GM20431 (cell line): ENCODE measurements around the gene OR1E1.
"Not testable (repeated sequence)": the region's sequence is repeated elsewhere in the genome, so short reads cannot be mapped to it uniquely, and the experiment has no call there.

Experiments used
- in situ Hi-C: fragments of 300-500 bp; cut with MseI, MboI; formaldehyde crosslinking; loops from one replicate; pipeline ENCODE4 v1.15.0; 2020; ENCODE audit warnings: low sequenced_read_pairs; ENCODE audit not compliant: unreplicated experiment

OR1E1 gene, protein sequence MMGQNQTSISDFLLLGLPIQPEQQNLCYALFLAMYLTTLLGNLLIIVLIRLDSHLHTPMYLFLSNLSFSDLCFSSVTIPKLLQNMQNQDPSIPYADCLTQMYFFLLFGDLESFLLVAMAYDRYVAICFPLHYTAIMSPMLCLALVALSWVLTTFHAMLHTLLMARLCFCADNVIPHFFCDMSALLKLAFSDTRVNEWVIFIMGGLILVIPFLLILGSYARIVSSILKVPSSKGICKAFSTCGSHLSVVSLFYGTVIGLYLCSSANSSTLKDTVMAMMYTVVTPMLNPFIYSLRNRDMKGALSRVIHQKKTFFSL

GRCh38 chr17:3398310-3398709 is at the start of gene OR1E1:
OR1E1 (minus strand) TSS chr17:3398410; CDS start chr17:3398410, 0 bp downstream.
- in situ Hi-C loops, result no loop called here

- in situ Hi-C loops, result no loop called here
Observed at GRCh38 chr17:3447625-3448024, 49.4 kb upstream of the OR1E1 start.

- in situ Hi-C loops, result no loop called here
Observed at GRCh38 chr17:3440451-3440850, 42.2 kb upstream of the OR1E1 start.

GRCh38 chr17:3438368-3438767 is 40.2 kb upstream of the OR1E1 start:
- in situ Hi-C loops, result no loop called here

- in situ Hi-C loops, result no loop called here
Observed at GRCh38 chr17:3433741-3434140, 35.5 kb upstream of the OR1E1 start, which contains the start of gene OR1E2. OR1E2 (minus strand) TSS chr17:3433841; CDS start chr17:3433841, 0 bp downstream.

GRCh38 chr17:3433215-3433614 is 35.0 kb upstream of the OR1E1 start:
- in situ Hi-C loops, result not testable (repeated sequence)

- in situ Hi-C loops, result no loop called here
Observed at GRCh38 chr17:3418222-3418621, 20.0 kb upstream of the OR1E1 start.

- in situ Hi-C loops, result no loop called here
Observed at GRCh38 chr17:3415610-3416009, 17.4 kb upstream of the OR1E1 start.

- in situ Hi-C loops, result not testable (repeated sequence)
Observed at GRCh38 chr17:3412216-3412615, 14.0 kb upstream of the OR1E1 start.

DNA sequence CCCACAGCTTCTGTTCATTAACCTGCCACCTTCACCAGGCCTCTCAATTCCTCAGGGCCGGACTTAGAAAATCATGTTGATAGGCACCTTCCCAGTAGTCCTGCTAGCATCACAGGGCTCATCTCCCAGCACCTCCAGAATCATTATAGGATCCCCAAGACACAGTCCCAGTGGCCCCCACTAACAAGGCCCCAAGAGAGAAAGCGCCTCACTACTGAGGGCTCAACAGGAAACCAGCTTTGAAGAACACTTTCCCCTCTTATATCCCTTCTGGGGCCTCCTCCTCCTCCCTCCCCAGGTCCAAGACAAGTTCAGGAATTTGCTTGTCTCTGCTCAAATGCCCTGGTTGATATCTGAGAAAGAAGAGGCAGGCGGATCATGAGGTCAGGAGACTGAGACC is 12.9 kb upstream of the OR1E1 start, which contains the start of gene OR3A3:
Gene OR3A3, plus strand, starts transcription at position 301 of the 400 bp plus-strand sequence.
- in situ Hi-C loops, result no loop called here

GRCh38 chr17:3403856-3404255 is 5.6 kb upstream of the OR1E1 start:
- in situ Hi-C loops, result not testable (repeated sequence)

DNA sequence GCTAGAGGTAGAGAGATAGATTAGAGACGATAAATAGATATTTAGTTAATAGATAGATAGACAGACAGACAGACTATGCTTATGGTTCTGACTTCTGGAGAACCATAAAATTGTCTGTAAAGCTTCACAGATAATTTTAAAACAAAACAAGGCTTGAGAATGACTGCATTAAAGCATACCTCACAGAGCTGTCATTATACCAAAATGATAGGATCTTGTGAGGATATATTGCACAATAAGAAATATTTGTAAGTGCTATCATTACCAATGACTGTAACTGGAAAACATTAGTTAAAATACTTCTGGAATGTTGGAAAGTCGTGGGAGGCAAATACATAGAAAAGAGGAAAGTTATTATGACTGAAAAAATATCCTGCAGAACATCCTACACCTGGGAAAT is 3.6 kb upstream of the OR1E1 start:
- in situ Hi-C loops, result no loop called here

DNA sequence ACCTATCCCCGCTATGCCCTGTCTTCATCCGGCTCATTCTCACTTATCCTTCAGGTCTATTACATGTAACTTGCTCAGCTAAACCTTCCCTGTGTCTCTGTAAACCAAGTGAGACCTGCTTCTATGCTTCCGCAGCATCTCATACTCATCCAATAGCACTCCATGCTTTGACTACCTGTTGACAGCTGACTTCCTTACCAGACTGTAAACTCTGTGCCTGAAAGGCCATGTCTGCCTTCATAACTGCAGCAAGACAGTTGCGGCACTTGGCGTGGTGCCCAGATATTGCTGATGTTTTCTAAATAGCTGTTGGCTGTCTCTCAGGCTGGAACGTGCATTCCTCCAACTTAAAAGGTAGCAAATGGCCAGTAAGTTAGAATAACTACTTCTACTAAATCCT is 1.8 kb upstream of the OR1E1 start:
- in situ Hi-C loops, result no loop called here

- in situ Hi-C loops, result not testable (repeated sequence)
Observed at GRCh38 chr17:3397801-3398200, 409 bp downstream of the OR1E1 start.

GRCh38 chr17:3389791-3390190 is 8.4 kb downstream of the OR1E1 start:
- in situ Hi-C loops, result no loop called here

DNA sequence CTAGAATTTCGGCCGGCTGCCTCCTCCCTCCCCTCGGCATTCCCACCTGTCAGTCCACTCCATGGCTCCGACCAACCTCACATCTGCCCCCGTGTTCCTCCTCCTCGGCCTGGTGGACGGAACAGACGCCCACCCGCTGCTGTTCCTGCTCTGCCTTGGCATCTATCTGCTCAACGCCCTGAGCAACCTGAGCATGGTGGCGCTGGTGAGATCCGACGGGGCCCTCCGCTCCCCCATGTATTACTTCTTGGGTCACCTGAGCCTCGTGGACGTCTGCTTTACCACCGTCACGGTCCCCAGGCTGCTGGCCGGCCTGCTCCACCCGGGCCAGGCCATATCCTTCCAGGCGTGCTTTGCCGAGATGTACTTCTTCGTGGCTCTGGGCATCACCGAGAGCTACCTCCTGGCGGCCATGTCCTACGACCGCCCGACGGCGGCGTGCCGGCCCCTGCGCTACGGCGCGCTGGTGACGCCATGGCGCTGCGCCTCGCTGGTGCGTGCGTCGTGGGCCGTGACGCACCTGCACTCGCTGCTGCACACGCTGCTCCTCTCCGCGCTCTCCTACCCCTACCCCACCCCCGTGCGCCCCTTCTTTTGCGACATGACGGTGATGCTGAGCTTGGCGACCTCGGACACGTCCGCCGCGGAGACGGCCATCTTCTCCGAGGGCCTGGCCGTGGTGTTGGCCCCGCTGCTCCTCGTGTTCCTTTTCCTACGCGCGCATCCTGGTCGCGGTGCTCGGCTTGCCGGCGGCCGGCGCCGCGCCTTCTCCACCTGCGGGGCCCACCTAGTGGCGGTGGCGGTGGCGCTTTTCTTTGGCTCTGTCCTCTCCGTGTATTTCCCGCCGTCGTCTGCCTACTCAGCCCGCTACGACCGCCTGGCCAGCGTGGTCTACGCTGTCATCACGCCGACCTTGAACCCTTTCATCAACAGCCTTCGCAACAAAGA is 12.1 kb downstream of the OR1E1 start, which contains the start of gene OR3A2:
Gene OR3A2, minus strand, starts transcription at position 440 of the 948 bp plus-strand sequence.
- in situ Hi-C loops, result no loop called here

DNA sequence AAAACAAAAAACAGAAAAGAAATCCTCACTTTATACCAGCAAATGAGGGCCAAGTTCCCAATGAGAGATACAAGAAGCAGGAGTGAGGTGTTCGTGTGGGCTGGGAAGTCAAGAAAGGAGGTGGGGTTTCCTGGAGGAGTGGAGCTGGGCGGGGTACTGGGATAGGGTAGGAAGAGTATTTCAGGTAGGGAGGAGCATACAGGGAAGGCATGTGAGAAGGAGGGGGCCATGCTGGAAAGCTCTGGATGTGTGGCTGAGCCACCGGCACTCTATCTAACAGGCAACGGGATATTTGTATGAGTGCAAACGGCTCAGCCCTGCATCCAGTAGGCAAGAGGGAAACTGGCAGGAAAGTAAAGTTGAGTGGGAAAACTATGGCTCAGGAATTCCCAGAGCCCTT is 16.3 kb downstream of the OR1E1 start:
- in situ Hi-C loops, result no loop called here

DNA sequence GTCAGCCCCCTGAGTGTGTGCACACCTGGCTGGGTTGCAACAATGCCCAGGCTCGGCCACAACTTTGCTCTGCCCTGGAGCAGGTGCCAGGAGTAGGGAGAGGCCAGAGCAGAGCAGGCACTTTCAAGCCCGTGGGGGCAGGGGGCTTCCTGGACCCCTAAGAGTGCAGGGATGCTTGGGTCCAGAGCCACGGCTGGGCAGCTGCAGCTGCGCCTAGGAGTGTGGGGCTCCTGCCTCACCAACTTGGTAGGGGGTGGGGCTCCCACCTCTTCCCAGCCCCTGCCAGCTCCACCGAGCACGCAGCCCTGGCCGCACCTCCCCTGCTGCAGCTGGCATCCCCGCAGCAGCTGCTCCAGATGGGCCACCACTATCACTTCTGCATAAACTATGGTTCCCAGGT is 19.9 kb downstream of the OR1E1 start:
- in situ Hi-C loops, result no loop called here

GRCh38 chr17:3371167-3371566 is 27.0 kb downstream of the OR1E1 start:
- in situ Hi-C loops, result not testable (repeated sequence)
